Breast epithelium (tissue), 4 donors: ENCODE data around the gene ATP8A1. TPM values are rescaled to one million over a fixed set of nuclear protein-coding genes. Genes with fewer than 3 reads are reported as not detected.

Experiments used
- DNase-seq, 2 donors: peaks; one replicate each; pipeline ENCODE4 v3.0.0-alpha.2; 2019; ENCODE audit warnings: low spot score in 2 of 2
- H3K27ac ChIP-seq, 2 donors: fragments of 200-600 bp; sonication (generic) in 1 of 2; one replicate each; pipeline ENCODE4 v1.5.1; 2016 to 2019; ENCODE audit warnings: mild to moderate bottlenecking in 1 of 2
- H3K27me3 ChIP-seq, 2 donors: fragments of 200-600 bp; sonication (generic) in 1 of 2; one replicate each; pipeline versions ENCODE4 v1.5.1 to v1.6.0; 2017 to 2019; ENCODE audit warnings: control low read depth in 1 of 2, mild to moderate bottlenecking in 1 of 2
- H3K36me3 ChIP-seq: fragments of 200-600 bp; one replicate; pipeline ENCODE4 v1.5.1; 2019
- H3K4me1 ChIP-seq, 2 donors: fragments of 200-600 bp; sonication (generic); one replicate each; pipeline ENCODE4 v1.5.1; 2016 to 2019; ENCODE audit warnings: control low read depth in 1 of 2
- H3K4me3 ChIP-seq, 3 donors: fragments of 200-600 bp; sonication (generic); 1 replicate in 2 of 3; 2 replicates in 1 of 3; pipeline ENCODE4 v1.5.1; 2016 to 2019; ENCODE audit warnings: mild to moderate bottlenecking in 3 of 3, moderate library complexity in 2 of 3
- H3K9me3 ChIP-seq, 2 donors: fragments of 200-600 bp; sonication (generic) in 1 of 2; one replicate each; pipeline ENCODE4 v1.5.1; 2016 to 2019; ENCODE audit warnings: control low read depth in 1 of 2
- POLR2A ChIP-seq: fragments of 450-650 bp; IDR thresholded peaks from one replicate; pipeline ENCODE4 v1.6.1; 2016; ENCODE audit warnings: antibody characterized with exemption, mild to moderate bottlenecking, moderate library complexity
- POLR2AphosphoS5 ChIP-seq, 3 donors: sonication (generic); formaldehyde crosslinking; IDR thresholded peaks; one replicate each; pipeline ENCODE4 v1.6.1; 2017; ENCODE audit warnings: antibody characterized with exemption in 3 of 3
- intact Hi-C: fragments of 100-400 bp; cut with DNase I; formaldehyde crosslinking; loops from one replicate; pipeline ENCODE4 v1.15.1; 2023; ENCODE audit warnings: low total_unique reads
- total RNA-seq, 3 donors: library from RNA; depleted of rRNA; stranded (reverse); fragments of >200 nt; gene quantifications; one replicate each; pipeline ENCODE4 v1.1.0, GENCODE V29; 2016
- TF ChIP-seq, protein P1 (sequence below), 3 donors: fragments of 450-650 bp; IDR thresholded peaks; one replicate each; pipeline ENCODE4 v1.5.1; 2016 to 2017; ENCODE audit warnings: antibody characterized with exemption in 3 of 3, mild to moderate bottlenecking in 3 of 3, moderate library complexity in 3 of 3

Gene ATP8A1
- total RNA-seq, 3 donors from 2014 or later: 12.2 to 17.0 (median 14.8) TPM

DNA sequence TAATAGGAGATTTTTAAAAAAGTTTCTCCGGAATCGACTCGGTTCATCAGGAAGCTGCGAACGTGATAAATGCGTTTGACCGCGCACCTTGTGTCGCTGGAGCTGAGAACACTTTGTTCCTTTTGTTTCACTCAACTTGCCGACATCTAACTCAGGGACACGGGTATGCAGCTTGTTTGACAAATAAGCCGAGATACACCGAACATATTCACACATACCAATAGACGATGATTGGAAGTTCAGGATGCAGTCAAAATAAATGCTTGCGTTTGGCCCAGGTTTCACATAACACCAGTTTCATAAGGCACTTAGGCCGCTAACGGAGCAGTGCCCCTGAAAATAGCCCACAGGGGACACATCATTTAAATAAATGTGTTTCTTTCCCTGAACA lies 260.5 kb downstream of the ATP8A1 start:
- no peak for DNase-seq
- Histone ChIP-seq H3K4me3 (no peak overlapping the region), H3K27me3 (peaks cover 0 to 58% of the 10 kb centered on the region in 2 donors), H3K27ac (no peak overlapping the region), H3K9me3 (no peaks in the 10 kb centered on the region), H3K36me3 (no peaks in the 10 kb centered on the region), H3K4me1 (no peaks in the 10 kb centered on the region)
- TF ChIP-seq, protein P1, sequence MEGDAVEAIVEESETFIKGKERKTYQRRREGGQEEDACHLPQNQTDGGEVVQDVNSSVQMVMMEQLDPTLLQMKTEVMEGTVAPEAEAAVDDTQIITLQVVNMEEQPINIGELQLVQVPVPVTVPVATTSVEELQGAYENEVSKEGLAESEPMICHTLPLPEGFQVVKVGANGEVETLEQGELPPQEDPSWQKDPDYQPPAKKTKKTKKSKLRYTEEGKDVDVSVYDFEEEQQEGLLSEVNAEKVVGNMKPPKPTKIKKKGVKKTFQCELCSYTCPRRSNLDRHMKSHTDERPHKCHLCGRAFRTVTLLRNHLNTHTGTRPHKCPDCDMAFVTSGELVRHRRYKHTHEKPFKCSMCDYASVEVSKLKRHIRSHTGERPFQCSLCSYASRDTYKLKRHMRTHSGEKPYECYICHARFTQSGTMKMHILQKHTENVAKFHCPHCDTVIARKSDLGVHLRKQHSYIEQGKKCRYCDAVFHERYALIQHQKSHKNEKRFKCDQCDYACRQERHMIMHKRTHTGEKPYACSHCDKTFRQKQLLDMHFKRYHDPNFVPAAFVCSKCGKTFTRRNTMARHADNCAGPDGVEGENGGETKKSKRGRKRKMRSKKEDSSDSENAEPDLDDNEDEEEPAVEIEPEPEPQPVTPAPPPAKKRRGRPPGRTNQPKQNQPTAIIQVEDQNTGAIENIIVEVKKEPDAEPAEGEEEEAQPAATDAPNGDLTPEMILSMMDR (IDR thresholded peaks at IDR 0.05): no peak
- TF ChIP-seq POLR2A (no peak), POLR2AphosphoS5 (IDR thresholded peaks at IDR 0.05) (no peak)
- intact Hi-C loops: no loop called here

DNA sequence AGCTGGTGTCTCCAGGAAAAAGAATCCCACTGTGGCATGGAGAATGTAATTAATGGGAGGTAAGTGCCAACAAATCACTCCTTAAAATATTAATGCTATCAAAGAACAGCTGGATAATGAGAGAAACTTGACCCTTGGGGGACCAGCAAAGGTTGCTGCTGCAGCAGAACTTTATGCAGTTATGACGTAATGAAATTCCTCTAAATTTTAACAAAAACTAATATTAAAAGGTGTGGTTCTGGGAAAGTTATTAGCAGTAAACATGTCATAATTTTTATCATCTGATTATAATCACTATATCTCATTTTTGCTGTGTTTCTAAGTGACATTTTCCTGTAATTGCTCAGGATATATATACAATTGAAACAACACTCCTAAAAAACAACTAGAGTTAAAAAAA lies 261.3 kb downstream of the ATP8A1 start:
- no peak overlapping the region for H3K4me3 ChIP-seq
- no peaks in the 10 kb centered on the region for H3K9me3 ChIP-seq
- no peak for TF ChIP-seq POLR2A
- TF ChIP-seq, protein P1 (IDR thresholded peaks at IDR 0.05): no peak
- no peak for TF ChIP-seq POLR2AphosphoS5 (IDR thresholded peaks at IDR 0.05)
- no peaks in the 10 kb centered on the region for H3K4me1 ChIP-seq
- no peak for DNase-seq
- H3K36me3 ChIP-seq: no peaks in the 10 kb centered on the region
- intact Hi-C loops: no loop called here
- H3K27me3 ChIP-seq: peaks cover 0 to 52% of the 10 kb centered on the region in 2 donors
- no peak overlapping the region for H3K27ac ChIP-seq

DNA sequence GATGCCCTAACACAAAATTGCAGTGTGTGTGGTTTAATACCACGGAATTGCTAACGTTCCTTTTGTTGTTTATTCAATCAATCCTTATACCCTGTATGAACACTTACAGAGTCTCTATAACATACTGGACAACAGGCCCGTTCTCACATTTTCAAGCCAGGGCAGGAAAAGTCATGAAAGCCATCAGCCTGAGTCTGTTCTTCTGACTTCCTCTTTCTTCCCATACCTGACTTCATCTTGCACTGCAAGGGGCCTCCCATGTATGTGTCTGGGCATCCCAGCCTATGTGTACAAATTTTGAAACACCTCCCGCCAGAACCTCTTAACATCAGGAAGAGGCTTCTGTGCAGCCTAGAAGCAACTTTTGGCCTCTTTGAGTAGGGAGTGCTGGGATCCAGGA lies 264.5 kb downstream of the ATP8A1 start:
- no peak overlapping the region for H3K27ac ChIP-seq
- H3K27me3 ChIP-seq: peaks cover 0 to 21% of the 10 kb centered on the region in 2 donors
- DNase-seq: no peak
- no peaks in the 10 kb centered on the region for H3K9me3 ChIP-seq
- no peaks in the 10 kb centered on the region for H3K4me1 ChIP-seq
- TF ChIP-seq POLR2AphosphoS5 (IDR thresholded peaks at IDR 0.05) (no peak), POLR2A (no peak)
- TF ChIP-seq, protein P1 (IDR thresholded peaks at IDR 0.05): no peak
- intact Hi-C loops: no loop called here
- H3K4me3 ChIP-seq: no peak overlapping the region
- H3K36me3 ChIP-seq: no peaks in the 10 kb centered on the region

DNA sequence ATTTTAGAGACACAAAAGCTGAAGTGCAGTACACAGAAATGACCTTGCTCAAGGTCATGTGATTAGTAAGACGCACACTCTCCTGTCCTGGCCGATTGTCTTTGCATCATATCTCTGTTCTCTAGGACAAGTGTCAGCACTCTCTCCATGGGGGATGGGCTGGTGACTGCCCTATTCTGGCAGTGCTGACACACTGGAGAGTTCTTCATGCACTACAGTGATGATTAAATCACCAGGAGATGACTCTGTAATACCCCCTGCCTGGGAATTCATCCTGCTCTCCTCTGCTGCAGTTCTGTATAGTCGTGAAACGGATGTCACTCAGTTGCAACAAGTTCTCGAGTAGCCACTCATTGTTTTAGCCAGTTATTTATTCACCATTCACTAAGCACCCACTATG lies 264.9 kb downstream of the ATP8A1 start:
- H3K4me1 ChIP-seq: no peaks in the 10 kb centered on the region
- TF ChIP-seq, protein P1 (IDR thresholded peaks at IDR 0.05): no peak
- no peak for TF ChIP-seq POLR2AphosphoS5 (IDR thresholded peaks at IDR 0.05)
- DNase-seq: no peak
- H3K4me3 ChIP-seq: no peak overlapping the region
- no peak overlapping the region for H3K27ac ChIP-seq
- no peaks in the 10 kb centered on the region for H3K36me3 ChIP-seq
- H3K9me3 ChIP-seq: no peaks in the 10 kb centered on the region
- intact Hi-C loops: no loop called here
- H3K27me3 ChIP-seq: peaks cover 0 to 17% of the 10 kb centered on the region in 2 donors

DNA sequence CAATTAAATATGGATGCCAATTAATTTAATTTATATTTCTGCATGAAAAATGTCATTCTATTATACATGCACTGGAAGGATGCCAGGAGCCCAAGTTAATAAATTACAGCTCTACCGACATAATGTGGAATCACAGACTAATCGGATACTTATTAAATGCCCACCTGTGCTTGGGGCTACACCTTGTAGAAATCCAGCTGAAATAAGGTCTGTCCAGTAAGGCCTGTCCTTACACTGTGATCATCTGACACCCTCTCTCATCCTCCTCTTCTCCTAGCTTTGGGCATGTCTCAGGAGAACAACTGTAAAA lies 265.6 kb downstream of the ATP8A1 start:
- Histone ChIP-seq H3K4me1 (no peaks in the 10 kb centered on the region), H3K27me3 (peaks cover 0 to 11% of the 10 kb centered on the region in 2 donors), H3K9me3 (no peaks in the 10 kb centered on the region), H3K27ac (no peak overlapping the region), H3K36me3 (no peaks in the 10 kb centered on the region), H3K4me3 (no peak overlapping the region)
- TF ChIP-seq POLR2AphosphoS5 (IDR thresholded peaks at IDR 0.05): no peak
- TF ChIP-seq, protein P1 (IDR thresholded peaks at IDR 0.05): no peak
- TF ChIP-seq POLR2A: no peak
- DNase-seq: no peak
- intact Hi-C loops: no loop called here
